Stomach (tissue), 4 donors: ENCODE measurements around the gene UGGT2.

ENCODE experiments used
- CTCF ChIP-seq, 7 experiments: fragments of 450-650 bp in 4 of 7; fragments of 200-600 bp in 3 of 7; sonication (generic) in 3 of 7; IDR thresholded peaks; one replicate each; pipeline ENCODE4 v1.5.1; 2016 to 2019; ENCODE audit warnings: antibody characterized with exemption in 7 of 7, control low read depth in 2 of 7, mild to moderate bottlenecking in 1 of 7
- POLR2A ChIP-seq, 4 donors: fragments of 450-650 bp; IDR thresholded peaks; one replicate each; pipeline ENCODE4 v1.6.1; 2016; ENCODE audit warnings: antibody characterized with exemption in 4 of 4, control low read depth in 2 of 4, mild to moderate bottlenecking in 1 of 4, moderate library complexity in 1 of 4

- TF ChIP-seq CTCF (IDR thresholded peaks at IDR 0.05) (no peak), POLR2A (IDR thresholded peaks at IDR 0.05) (no peak)
Measured at GRCh38 chr13:95791084-95791722, 262.0 kb downstream of the UGGT2 start.
